Thyroid gland (tissue), 4 donors: ENCODE data around the gene USP6NL.
A peak's percentile ranks its signal among the peaks of the same experiment; 100 is the strongest.

Experiments
- CTCF ChIP-seq, 6 experiments: fragments of 200-600 bp in 3 of 6; fragments of 450-650 bp in 3 of 6; sonication (generic) in 3 of 6; IDR thresholded peaks; one replicate each; pipeline ENCODE4 v1.5.1; 2016 to 2019; ENCODE audit warnings: antibody characterized with exemption in 6 of 6, mild to moderate bottlenecking in 2 of 6, inconsistent platforms in 1 of 6, moderate library complexity in 1 of 6
- POLR2A ChIP-seq, 2 donors: fragments of 450-650 bp; IDR thresholded peaks; one replicate each; pipeline ENCODE4 v1.6.1; 2017; ENCODE audit warnings: antibody characterized with exemption in 2 of 2, mild to moderate bottlenecking in 2 of 2, moderate library complexity in 1 of 2

- peak; percentile 46 to 86 (median 66) for TF ChIP-seq CTCF (IDR thresholded peaks at IDR 0.05)
- TF ChIP-seq POLR2A (IDR thresholded peaks at IDR 0.05), result no peak
Observed at GRCh38 chr10:11424456-11425295, 186.8 kb downstream of the USP6NL start.
